CD4-positive, alpha-beta T cell (primary cell): ENCODE measurements around the gene GALK1. TPM values are rescaled to one million over a fixed set of nuclear protein-coding genes. Genes with fewer than 3 reads are reported as not detected.

Experiments
- ATAC-seq: fragments of 200-7000 bp; cut with Tn5 transposase; one replicate; pipeline ENCODE4 v1.10.0; 2022; ENCODE audit warnings: mild to moderate bottlenecking; ENCODE audit not compliant: poor library complexity
- CTCF ChIA-PET: fragments of 350-600 bp; sonication (Branson Sonifier 250); formaldehyde crosslinking; loops from one replicate; lab custom pipeline; 2021; ENCODE audit warnings: antibody characterized with exemption, inconsistent platforms; lab: Charles Lee
- POLR2A ChIA-PET: fragments of 350-600 bp; sonication (Branson Sonifier 250); formaldehyde crosslinking; loops from one replicate; lab custom pipeline; 2021; ENCODE audit warnings: antibody characterized with exemption, inconsistent platforms; lab: Charles Lee
- DNase-seq, 14 experiments: peaks; one replicate each; pipeline ENCODE4 v3.0.0-alpha.2; 2013 to 2020; ENCODE audit warnings: mixed read lengths in 2 of 14
- H3K27ac ChIP-seq, 2 donors: one replicate each; pipeline versions ENCODE4 v1.5.1 to v1.7.0; 2013; ENCODE audit warnings: low read length in 2 of 2, low read depth in 1 of 2, mild to moderate bottlenecking in 1 of 2
- H3K27me3 ChIP-seq, 2 experiments: 1 replicate in 1 of 2; 2 replicates in 1 of 2; pipeline versions ENCODE4 v1.6.1 to v1.7.0; 2013; ENCODE audit warnings: low read length in 2 of 2, control low read depth in 1 of 2, mild to moderate bottlenecking in 1 of 2, moderate library complexity in 1 of 2; ENCODE audit not compliant: insufficient read depth in 2 of 2, control insufficient read depth in 1 of 2
- H3K36me3 ChIP-seq: one replicate; pipeline ENCODE4 v1.6.1; 2013; ENCODE audit warnings: low read length, control low read depth; ENCODE audit not compliant: insufficient read depth
- H3K4me1 ChIP-seq: one replicate; pipeline ENCODE4 v1.6.1; 2013; ENCODE audit warnings: low read length, control low read depth; ENCODE audit not compliant: insufficient read depth
- H3K4me3 ChIP-seq: one replicate; pipeline ENCODE4 v1.5.1; 2013; ENCODE audit warnings: mild to moderate bottlenecking, low read length, moderate library complexity
- H3K9me3 ChIP-seq, 2 experiments: 1 replicate in 1 of 2; 2 replicates in 1 of 2; pipeline versions ENCODE4 v1.6.1 to v1.7.0; 2013; ENCODE audit warnings: low read length in 2 of 2, mild to moderate bottlenecking in 2 of 2, control low read depth in 1 of 2, moderate library complexity in 1 of 2; ENCODE audit not compliant: control insufficient read depth in 1 of 2, insufficient read depth in 1 of 2
- H3K27ac Mint-ChIP-seq: one replicate; pipeline ENCODE4 v1.8.0; 2020; ENCODE audit warnings: mixed read lengths
- H3K27me3 Mint-ChIP-seq: one replicate; pipeline ENCODE4 v1.8.0; 2021; ENCODE audit warnings: mixed read lengths
- H3K36me3 Mint-ChIP-seq: one replicate; pipeline ENCODE4 v1.8.0; 2021; ENCODE audit warnings: low read depth, mixed read lengths
- H3K4me1 Mint-ChIP-seq: one replicate; pipeline ENCODE4 v1.8.0; 2021; ENCODE audit warnings: low read depth, mixed read lengths
- H3K4me3 Mint-ChIP-seq: one replicate; pipeline ENCODE4 v1.8.0; 2020; ENCODE audit warnings: mild to moderate bottlenecking, mixed read lengths
- H3K9me3 Mint-ChIP-seq: one replicate; pipeline ENCODE4 v1.8.0; 2020; ENCODE audit warnings: mixed read lengths
- intact Hi-C, 2 experiments: fragments of 100-400 bp; cut with DNase I in 1 of 2; cut with micrococcal nuclease in 1 of 2; formaldehyde crosslinking; loops; one replicate each; pipeline versions ENCODE4 v1.15.1 to v1.9.0; 2023 to 2025; cut with DNase I, micrococcal nuclease
- total RNA-seq, 174 experiments: library from RNA in 2 of 174; stranded (reverse) in 2 of 174; gene quantifications; one replicate each; pipeline ENCODE4 v1.2.3 and lab custom pipeline; 2021 to 2026
- TF ChIP-seq, protein P1 (sequence below): fragments of 200-600 bp; IDR thresholded peaks from one replicate; pipeline ENCODE4 v1.8.0; 2022; ENCODE audit warnings: antibody characterized with exemption, mild to moderate bottlenecking

GALK1 gene
- total RNA-seq, 2 experiments from 2014 or later: 5.9 to 6.0 TPM

DNA sequence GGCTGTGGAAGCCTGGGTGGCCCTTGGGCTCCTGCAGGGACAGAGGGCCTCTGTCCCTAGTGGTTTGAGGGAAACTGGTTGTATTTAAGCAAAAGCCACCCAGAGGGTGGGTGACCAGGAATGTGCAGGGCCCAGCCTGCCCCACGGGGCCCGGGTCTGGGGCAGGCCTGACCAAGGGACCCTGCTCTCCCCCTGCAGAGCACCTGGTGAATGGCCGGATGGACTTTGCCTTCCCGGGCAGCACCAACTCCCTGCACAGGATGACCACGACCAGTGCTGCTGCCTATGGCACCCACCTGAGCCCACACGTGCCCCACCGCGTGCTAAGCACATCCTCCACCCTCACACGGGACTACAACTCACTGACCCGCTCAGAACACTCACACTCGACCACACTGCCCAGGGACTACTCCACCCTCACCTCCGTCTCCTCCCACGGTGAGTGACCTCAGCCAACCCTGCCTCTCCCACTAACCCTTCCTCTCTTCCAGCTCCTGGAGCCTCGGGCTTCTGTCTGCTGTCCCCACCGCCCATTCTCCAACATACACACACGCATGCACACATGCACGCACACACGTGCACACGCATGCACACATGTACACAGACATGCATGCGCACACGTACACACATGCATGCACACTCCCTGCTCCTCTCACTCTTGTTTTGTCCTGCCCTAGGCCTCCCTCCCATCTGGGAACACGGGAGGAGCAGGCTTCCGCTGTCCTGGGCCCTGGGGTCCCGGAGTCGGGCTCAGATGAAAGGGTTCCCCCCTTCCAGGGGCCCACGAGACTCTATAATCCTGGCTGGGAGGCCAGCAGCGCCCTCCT lies 10.4 kb downstream of the GALK1 start:
- no peak overlapping the region for H3K27ac ChIP-seq

DNA sequence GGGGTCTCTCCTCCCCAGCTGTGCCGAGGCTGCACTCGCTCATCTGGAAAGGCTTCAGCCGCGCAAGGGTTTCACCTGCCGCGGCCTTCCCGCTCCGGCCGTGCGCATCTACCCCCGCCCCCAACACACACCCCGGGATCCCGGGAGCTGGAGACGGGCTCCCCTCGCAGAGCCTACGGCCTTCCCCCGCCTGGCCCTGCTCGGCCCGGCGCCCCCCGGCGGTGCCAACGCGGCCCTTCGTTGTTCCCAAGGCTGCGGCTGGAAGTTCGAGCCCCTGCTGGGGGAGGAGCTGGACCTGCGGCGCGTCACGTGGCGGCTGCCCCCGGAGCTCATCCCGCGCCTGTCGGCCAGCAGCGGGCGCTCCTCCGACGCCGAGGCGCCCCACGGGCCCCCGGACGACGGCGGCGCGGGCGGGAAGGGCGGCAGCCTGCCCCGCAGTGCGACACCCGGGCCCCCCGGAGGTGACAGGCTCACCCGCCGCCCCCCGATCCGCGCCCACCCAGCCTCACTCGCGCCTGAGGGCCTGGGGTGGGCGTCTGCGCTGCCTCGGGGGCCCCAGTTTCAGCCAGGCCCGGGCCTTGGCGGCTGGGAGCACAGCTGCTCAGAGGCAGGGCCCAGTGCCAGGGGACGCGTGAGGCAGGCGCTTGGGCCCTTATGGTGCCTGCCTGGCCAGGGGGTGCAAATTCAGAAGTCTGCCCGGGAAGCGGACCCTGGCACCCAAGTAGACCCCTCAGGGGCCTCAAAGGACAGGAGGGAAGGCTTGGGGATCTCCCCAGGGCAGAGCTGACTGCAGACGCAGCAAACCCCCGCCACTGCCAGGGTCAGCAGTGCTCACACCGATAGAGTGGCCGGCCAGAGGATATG lies 11.2 kb downstream of the GALK1 start:
- Histone ChIP-seq H3K27me3 (no peaks in the 10 kb centered on the region), H3K9me3 (no peaks in the 10 kb centered on the region), H3K4me1 (peaks cover 30% of the 10 kb centered on the region), H3K4me3 (peak overlapping the region; percentile 52), H3K36me3 (peaks cover 3% of the 10 kb centered on the region), H3K27ac (no peak overlapping the region)
- H3K4me1 Mint-ChIP-seq: peaks cover 12% of the 10 kb centered on the region
- H3K27me3 Mint-ChIP-seq: peaks cover 3% of the 10 kb centered on the region
- no peak overlapping the region for H3K27ac Mint-ChIP-seq
- TF ChIP-seq, protein P1, sequence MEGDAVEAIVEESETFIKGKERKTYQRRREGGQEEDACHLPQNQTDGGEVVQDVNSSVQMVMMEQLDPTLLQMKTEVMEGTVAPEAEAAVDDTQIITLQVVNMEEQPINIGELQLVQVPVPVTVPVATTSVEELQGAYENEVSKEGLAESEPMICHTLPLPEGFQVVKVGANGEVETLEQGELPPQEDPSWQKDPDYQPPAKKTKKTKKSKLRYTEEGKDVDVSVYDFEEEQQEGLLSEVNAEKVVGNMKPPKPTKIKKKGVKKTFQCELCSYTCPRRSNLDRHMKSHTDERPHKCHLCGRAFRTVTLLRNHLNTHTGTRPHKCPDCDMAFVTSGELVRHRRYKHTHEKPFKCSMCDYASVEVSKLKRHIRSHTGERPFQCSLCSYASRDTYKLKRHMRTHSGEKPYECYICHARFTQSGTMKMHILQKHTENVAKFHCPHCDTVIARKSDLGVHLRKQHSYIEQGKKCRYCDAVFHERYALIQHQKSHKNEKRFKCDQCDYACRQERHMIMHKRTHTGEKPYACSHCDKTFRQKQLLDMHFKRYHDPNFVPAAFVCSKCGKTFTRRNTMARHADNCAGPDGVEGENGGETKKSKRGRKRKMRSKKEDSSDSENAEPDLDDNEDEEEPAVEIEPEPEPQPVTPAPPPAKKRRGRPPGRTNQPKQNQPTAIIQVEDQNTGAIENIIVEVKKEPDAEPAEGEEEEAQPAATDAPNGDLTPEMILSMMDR: peak; percentile 67
- H3K4me3 Mint-ChIP-seq: peak overlapping the region; percentile 34
- H3K9me3 Mint-ChIP-seq: no peaks in the 10 kb centered on the region
- ChIA-PET POLR2A (interaction anchor here (0.7 to 3.3 kb wide), 26 partner anchors 8 to 348 kb away, joined by 3 to 58 read pairs (median 4); partner anchors contain the start of genes GALK1, GRB2, ITGB4 and RECQL5), CTCF (interaction anchor here (0.6 to 2.6 kb wide), 35 partner anchors 9 to 483 kb away, joined by 3 to 51 read pairs (median 4); partner anchors contain the start of genes GALK1, ITGB4, MIF4GD and MRPL38)
- DNase-seq: peak; percentile 45 to 89 (median 66)
- intact Hi-C loops: loop anchor here in 1 of 2 experiments (1.0 to 10.0 kb wide), 4 partner anchors 34 to 489 kb away; partner anchors contain the start of genes GGA3 and MRPS7
- ATAC-seq: peak; percentile 83
- no peaks in the 10 kb centered on the region for H3K36me3 Mint-ChIP-seq

More for the DNA sequence above, 10.4 kb downstream of the GALK1 start:
- no peaks in the 10 kb centered on the region for H3K9me3 ChIP-seq
- TF ChIP-seq, protein P1: no peak
- Mint-ChIP-seq H3K4me3 (peak overlapping the region; percentile 84), H3K36me3 (no peaks in the 10 kb centered on the region), H3K27ac (peak overlapping the region; percentile 53), H3K9me3 (no peaks in the 10 kb centered on the region), H3K4me1 (peaks cover 12% of the 10 kb centered on the region), H3K27me3 (peaks cover 3% of the 10 kb centered on the region)
- ChIA-PET POLR2A (interaction anchor here (0.9 to 3.3 kb wide), 10 partner anchors 7 to 349 kb away, joined by 3 to 58 read pairs (median 8); partner anchors contain the start of genes GALK1, GRB2, RECQL5 and SAP30BP), CTCF (interaction anchor here (0.8 to 2.6 kb wide), 17 partner anchors 9 to 309 kb away, joined by 3 to 51 read pairs (median 9); partner anchors contain the start of genes GALK1, RECQL5, SAP30BP and SMIM5)
- peak in 1 of 14 experiments; percentile 44 for DNase-seq
- H3K36me3 ChIP-seq: peaks cover 3% of the 10 kb centered on the region
- H3K27me3 ChIP-seq: no peaks in the 10 kb centered on the region
- intact Hi-C loops: loop anchor here in 1 of 2 experiments (5.0 to 10.0 kb wide), 2 partner anchors 33 to 490 kb away; partner anchors contain the start of genes GGA3 and MRPS7
- H3K4me1 ChIP-seq: peaks cover 28% of the 10 kb centered on the region
- peak overlapping the region; percentile 26 for H3K4me3 ChIP-seq
- no peak for ATAC-seq
